Fibroblast of lung (primary cell): ENCODE data around the gene ADRA2C. TPM values are rescaled to one million over a fixed set of nuclear protein-coding genes. Genes with fewer than 3 reads are reported as not detected.

ENCODE experiments used
- DNase-seq, 2 donors: peaks; one replicate each; pipeline versions ENCODE4 v3.0.0 to v3.0.0-alpha.2; 2010; ENCODE audit warnings: low read depth in 2 of 2
- H2AFZ ChIP-seq: 2 replicates; pipeline ENCODE4 v1.5.1; 2012; ENCODE audit warnings: low read length, control low read depth, inconsistent platforms
- H3K27ac ChIP-seq: 2 replicates; pipeline ENCODE4 v1.5.1; 2011; ENCODE audit warnings: low read length, control low read depth; ENCODE audit not compliant: insufficient read depth
- H3K27me3 ChIP-seq: 2 replicates; pipeline ENCODE4 v1.5.1; 2011; ENCODE audit warnings: mild to moderate bottlenecking, low read length; ENCODE audit not compliant: control insufficient read depth, insufficient read depth
- H3K36me3 ChIP-seq: 2 replicates; pipeline ENCODE4 v1.5.1; 2011; ENCODE audit warnings: low read length; ENCODE audit not compliant: control insufficient read depth, insufficient read depth
- H3K4me1 ChIP-seq: 2 replicates; pipeline ENCODE4 v1.5.1; 2011; ENCODE audit warnings: low read length; ENCODE audit not compliant: control insufficient read depth, insufficient read depth; ENCODE audit errors: extremely low read depth
- H3K4me2 ChIP-seq: 2 replicates; pipeline ENCODE4 v1.5.1; 2011; ENCODE audit warnings: low read length, control low read depth; ENCODE audit not compliant: insufficient read depth; ENCODE audit errors: extremely low read depth
- H3K4me3 ChIP-seq, 4 experiments: fragments of 200-600 bp in 1 of 4; sonication (generic) in 1 of 4; replicated peaks in 1 of 4; 2 replicates each; pipeline ENCODE4 v1.5.1; 2011 to 2016; ENCODE audit warnings: low read length in 4 of 4, low read depth in 3 of 4, mild to moderate bottlenecking in 3 of 4, control low read depth in 2 of 4, inconsistent platforms in 1 of 4, mixed read lengths in 1 of 4; ENCODE audit not compliant: insufficient read depth in 1 of 4; ENCODE audit errors: control extremely low read depth in 1 of 4
- H3K79me2 ChIP-seq: 2 replicates; pipeline ENCODE4 v1.5.1; 2012; ENCODE audit warnings: mild to moderate bottlenecking, low read length, inconsistent platforms; ENCODE audit not compliant: control insufficient read depth, insufficient read depth
- H3K9ac ChIP-seq: 2 replicates; pipeline ENCODE4 v1.5.1; 2011; ENCODE audit warnings: mild to moderate bottlenecking, low read length, control low read depth; ENCODE audit not compliant: insufficient read depth
- H3K9me3 ChIP-seq: 2 replicates; pipeline ENCODE4 v1.5.1; 2012; ENCODE audit warnings: low read depth, low read length; ENCODE audit not compliant: control insufficient read depth, insufficient read depth
- H4K20me1 ChIP-seq: 2 replicates; pipeline ENCODE4 v1.5.1; 2011; ENCODE audit warnings: low read length; ENCODE audit not compliant: control insufficient read depth, insufficient read depth; ENCODE audit errors: extremely low read depth
- CTCF ChIP-seq, 2 donors: IDR thresholded peaks in 1 of 2; conservative IDR thresholded peaks in 1 of 2; 1 replicate in 1 of 2; 2 replicates in 1 of 2; pipeline ENCODE4 v1.5.1; 2011 to 2012; ENCODE audit warnings: low read length in 2 of 2, control low read depth in 1 of 2, inconsistent platforms in 1 of 2, low read depth in 1 of 2, mild to moderate bottlenecking in 1 of 2
- EZH2 ChIP-seq: IDR thresholded peaks from 2 replicates; pipeline ENCODE4 v1.5.1; 2012; ENCODE audit warnings: low read length, control low read depth, mild to moderate bottlenecking; ENCODE audit errors: missing control alignments
- polyA plus RNA-seq, 2 donors: library from polyadenylated mRNA; depleted of rRNA in 1 of 2; stranded (reverse) in 1 of 2; unstranded in 1 of 2; fragments of >200 nt; gene quantifications; 2 replicates each; pipeline ENCODE4 v1.2.1, GENCODE V29; 2011 to 2012; ENCODE audit warnings: missing spikeins in 1 of 2
- total RNA-seq: library from RNA; depleted of rRNA; stranded (reverse); fragments of >200 nt; gene quantifications from 2 replicates; pipeline ENCODE4 v1.2.1, GENCODE V29; 2014

Gene ADRA2C
- total and polyA plus RNA-seq, 2 donors (not counting 1 experiment from before 2014, with no cell fraction given): 0.30 to 0.33 TPM

DNA sequence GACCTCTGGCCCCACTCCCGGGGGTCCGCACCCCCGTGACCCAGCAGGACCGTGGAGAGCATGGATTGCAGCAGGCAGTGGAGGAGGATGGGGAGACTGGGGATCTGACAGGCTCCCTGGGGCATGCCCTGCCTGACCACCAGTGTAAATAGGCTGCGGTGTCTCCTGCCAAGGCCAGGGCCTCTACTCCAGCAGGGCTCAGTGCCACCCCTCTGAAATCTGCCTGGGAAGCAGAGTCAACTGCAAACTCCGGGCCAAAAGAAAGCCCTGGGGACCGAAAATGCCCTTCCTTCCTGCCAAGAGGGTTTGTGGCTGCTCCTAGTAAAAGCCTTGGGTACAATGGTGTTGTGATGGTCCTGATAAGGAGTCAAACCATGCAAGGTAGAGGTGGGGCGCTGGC is 6.4 kb downstream of the ADRA2C start:
- Histone ChIP-seq H4K20me1 (no peaks in the 10 kb centered on the region), H3K9ac (no peak overlapping the region), H3K27me3 (peaks cover 4% of the 10 kb centered on the region), H3K27ac (no peak overlapping the region), H3K4me3 (no peak overlapping the region), H3K4me2 (no peak overlapping the region), H3K79me2 (no peaks in the 10 kb centered on the region), H3K4me1 (no peaks in the 10 kb centered on the region), H3K36me3 (no peaks in the 10 kb centered on the region), H2AFZ (no peak overlapping the region), H3K9me3 (no peaks in the 10 kb centered on the region)
- DNase-seq: no peak
- TF ChIP-seq CTCF (conservative IDR thresholded peaks at IDR 0.05 in 1 of 2, IDR thresholded peaks at IDR 0.05 in 1 of 2; ENCODE audit: low read depth in 1 of 2, low read length in 2 of 2) (no peak), EZH2 (no peak)

GRCh38 chr4:3773552-3774001 is 7.4 kb downstream of the ADRA2C start:
- H3K9ac ChIP-seq: no peak overlapping the region
- H3K4me3 ChIP-seq: no peak overlapping the region
- H3K79me2 ChIP-seq: no peaks in the 10 kb centered on the region
- H3K36me3 ChIP-seq: no peaks in the 10 kb centered on the region
- TF ChIP-seq CTCF (conservative IDR thresholded peaks at IDR 0.05 in 1 of 2, IDR thresholded peaks at IDR 0.05 in 1 of 2; ENCODE audit: low read depth in 1 of 2, low read length in 2 of 2) (no peak), EZH2 (no peak)
- H3K9me3 ChIP-seq: no peaks in the 10 kb centered on the region
- H3K4me1 ChIP-seq: no peaks in the 10 kb centered on the region
- H2AFZ ChIP-seq: no peak overlapping the region
- peaks cover 2% of the 10 kb centered on the region for H3K27me3 ChIP-seq
- no peaks in the 10 kb centered on the region for H4K20me1 ChIP-seq
- no peak overlapping the region for H3K4me2 ChIP-seq
- no peak overlapping the region for H3K27ac ChIP-seq
- no peak for DNase-seq

DNA sequence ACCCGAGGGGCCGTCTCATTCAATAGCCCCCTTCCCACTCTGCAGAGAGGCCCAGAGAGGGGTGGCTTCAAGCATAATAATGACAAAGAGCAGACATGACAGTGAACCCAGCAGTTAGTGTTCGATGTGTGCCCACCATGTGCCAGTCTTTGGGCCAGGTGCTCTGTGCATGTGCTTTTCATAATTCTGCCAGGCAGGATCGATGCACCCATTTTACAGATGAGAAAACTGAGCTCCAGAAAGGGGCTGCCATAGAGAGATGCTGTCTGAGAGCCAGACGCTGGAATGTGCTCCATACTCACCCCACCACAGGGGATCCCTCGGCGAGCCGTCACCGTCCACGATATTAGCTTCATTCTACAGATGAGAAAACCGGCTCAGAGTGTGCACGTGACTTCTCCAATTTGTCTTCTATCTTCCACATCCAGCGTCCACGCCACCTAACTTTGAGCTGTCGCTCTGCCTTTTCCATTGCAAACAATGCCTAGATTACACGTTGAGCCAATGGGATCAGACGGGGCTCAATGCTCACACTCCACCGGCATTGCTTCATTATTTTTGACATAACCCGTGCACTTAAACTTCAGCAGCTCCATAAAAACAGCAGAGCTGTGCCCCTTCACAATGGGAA is 8.2 kb downstream of the ADRA2C start:
- Histone ChIP-seq H3K36me3 (no peaks in the 10 kb centered on the region), H3K27me3 (peaks cover 2% of the 10 kb centered on the region), H2AFZ (no peak overlapping the region), H3K79me2 (no peaks in the 10 kb centered on the region), H3K4me3 (no peak overlapping the region), H3K4me1 (no peaks in the 10 kb centered on the region), H3K9ac (no peak overlapping the region), H4K20me1 (no peaks in the 10 kb centered on the region), H3K9me3 (no peaks in the 10 kb centered on the region), H3K27ac (no peak overlapping the region), H3K4me2 (no peak overlapping the region)
- TF ChIP-seq EZH2 (no peak), CTCF (conservative IDR thresholded peaks at IDR 0.05 in 1 of 2, IDR thresholded peaks at IDR 0.05 in 1 of 2; ENCODE audit: low read depth in 1 of 2, low read length in 2 of 2) (no peak)
- no peak for DNase-seq
